OCI-LY7 (cell line): ENCODE data around the gene GPRC5A.

Experiments used
- CTCF ChIP-seq: fragments of 200-600 bp; sonication (generic); conservative IDR thresholded peaks from 2 replicates; pipeline ENCODE4 v1.5.1; 2014; ENCODE audit warnings: mild to moderate bottlenecking, antibody characterized with exemption, low read length, moderate library complexity, mixed read lengths
- EZH2phosphoT487 ChIP-seq: fragments of 200-600 bp; sonication (generic); IDR thresholded peaks from 2 replicates; pipeline ENCODE4 v1.6.1; 2018; ENCODE audit warnings: low read depth, borderline replicate concordance, mild to moderate bottlenecking, mixed run types, antibody characterized with exemption, low read length, moderate library complexity, mixed read lengths

- TF ChIP-seq CTCF (no peak), EZH2phosphoT487 (no peak)
Observed at GRCh38 chr12:12908711-12909110, 17.3 kb downstream of the GPRC5A start.
